NOMO-1 treated with dmso at 0.1 percent for 144 hours (cell line): ENCODE data around the gene SHANK1.
A peak's percentile ranks its signal among the peaks of the same experiment; 100 is the strongest.
"Not testable (repeated sequence)": the region's sequence is repeated elsewhere in the genome, so short reads cannot be mapped to it uniquely, and the experiment has no call there.

Experiments used
- DNase-seq: peaks from one replicate; lab custom pipeline; 2025; ENCODE audit not compliant: unreplicated experiment; lab: John Stamatoyannopoulos, UW

SHANK1 gene

DNA sequence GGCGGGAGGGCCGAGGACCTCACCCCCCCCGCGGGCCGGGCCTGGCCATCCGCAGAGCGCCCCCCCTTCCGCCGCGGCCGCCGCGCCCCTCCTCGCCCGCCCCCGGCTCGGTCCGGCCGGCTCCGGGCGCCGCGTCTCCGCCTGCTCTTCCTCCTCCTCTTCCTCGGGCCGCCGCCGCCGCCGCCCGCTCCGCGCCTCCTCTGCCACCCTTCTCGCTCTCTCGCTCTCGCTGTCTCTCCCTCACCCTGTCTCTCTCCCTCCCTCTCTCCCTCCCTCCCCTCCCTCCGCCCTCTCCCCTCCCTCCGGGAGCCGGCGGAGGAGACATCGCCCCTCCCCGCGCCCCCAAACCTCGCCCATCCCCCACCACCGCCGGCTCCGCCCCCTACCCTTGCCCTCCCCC is at the start of gene SHANK1:
TSS of gene SHANK1 (minus strand) at position 237 of the 400 bp plus-strand sequence. CDS start 2,883 bp downstream, outside the sequence.
- no peak for DNase-seq

DNA sequence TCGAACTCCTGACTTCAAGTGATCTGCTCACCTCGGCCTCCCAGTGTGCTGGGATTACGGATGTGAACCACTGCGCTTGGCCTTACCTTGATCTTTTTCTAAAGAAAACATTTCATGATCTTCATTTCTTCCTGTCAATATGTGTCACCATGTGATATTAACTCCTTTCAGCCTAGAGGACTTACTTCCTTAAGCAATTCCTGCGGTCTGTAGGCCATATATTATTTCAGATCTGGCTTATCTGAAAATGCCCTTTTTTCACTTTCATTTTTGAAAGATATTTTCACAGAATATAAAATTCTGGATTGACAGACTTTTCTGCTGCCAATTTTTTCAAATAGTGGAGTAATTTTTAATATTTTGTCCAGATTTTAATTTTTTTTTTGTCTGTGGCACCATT is 48.7 kb upstream of the SHANK1 start:
- peak; percentile 48 for DNase-seq

DNA sequence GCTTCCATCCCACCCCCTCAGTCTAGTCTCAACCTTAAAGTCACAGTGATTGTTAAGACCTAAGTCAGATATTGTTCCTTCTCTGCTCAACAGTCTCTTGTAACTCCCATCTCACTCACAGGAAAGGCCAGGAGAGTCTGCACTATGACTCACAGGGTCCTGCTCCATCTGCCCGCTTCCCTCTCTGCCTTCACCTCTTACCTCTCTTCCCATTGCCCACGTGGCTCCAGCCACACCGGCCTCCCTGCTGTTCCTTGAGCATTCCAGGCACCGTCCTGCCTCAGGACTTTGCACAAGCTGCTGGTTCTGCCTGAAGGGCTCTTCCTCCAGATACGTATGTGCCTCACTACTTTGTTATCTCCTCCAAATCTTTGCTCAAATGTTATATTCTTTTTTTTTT is 47.7 kb upstream of the SHANK1 start:
- DNase-seq, result not testable (repeated sequence)

DNA sequence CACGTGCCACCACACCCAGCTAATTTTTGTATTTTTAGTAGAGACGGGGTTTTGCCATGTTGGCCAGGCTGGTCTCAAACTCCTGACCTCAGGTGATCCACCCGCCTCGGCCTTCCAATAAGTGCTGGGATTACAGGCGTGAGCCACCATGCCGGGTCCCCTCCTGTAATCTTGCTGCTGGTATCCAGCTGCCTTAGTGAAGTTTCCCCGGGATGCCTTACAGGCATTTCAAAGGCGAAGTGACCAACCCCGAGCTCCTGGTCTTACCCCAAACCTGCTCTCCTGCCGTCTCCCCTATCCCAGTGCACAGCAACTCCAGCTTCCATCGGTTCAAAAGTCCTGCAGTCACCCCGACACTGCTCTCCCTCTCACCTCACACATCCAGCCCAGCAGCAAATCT is 47.1 kb upstream of the SHANK1 start:
- not testable (repeated sequence) for DNase-seq

DNA sequence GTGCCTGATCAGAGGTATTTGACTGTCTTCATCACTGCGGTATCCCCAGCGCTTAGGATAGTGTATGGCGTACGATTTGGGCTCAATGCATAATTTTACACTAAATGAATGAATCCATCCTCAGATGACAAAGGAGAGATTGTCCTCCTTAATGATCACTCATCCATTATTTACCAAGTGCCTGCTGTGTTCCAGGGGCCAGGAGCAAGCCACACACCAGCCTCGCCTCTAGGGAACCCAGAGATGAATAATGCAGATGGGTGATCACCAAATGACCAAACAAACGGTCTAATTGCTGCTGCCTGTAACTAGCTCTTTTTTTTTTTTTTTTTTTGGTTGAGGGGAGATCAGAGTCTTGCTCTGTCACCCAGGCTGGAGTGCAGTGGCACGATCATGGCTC is 44.8 kb upstream of the SHANK1 start:
- DNase-seq, result no peak

DNA sequence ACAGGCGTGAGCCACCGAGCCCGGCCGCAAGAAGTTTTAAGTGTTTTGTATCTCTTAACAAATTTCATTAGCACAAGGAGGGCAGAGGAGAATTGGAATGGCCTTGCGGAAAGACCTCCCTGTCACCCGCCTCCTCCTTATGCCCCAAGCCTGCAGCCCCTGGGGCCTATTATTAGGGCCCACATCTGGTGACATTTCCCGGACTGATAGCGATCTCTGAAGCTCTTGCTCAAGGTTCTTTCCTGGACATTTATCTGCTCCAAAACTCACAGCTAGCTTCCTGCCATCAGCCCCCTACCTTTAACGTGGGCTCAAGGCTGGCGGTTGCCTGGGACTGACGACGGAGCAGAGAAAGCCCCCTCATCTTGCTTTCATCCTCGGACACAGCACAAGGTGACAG is 43.9 kb upstream of the SHANK1 start:
- DNase-seq, result not testable (repeated sequence)

DNA sequence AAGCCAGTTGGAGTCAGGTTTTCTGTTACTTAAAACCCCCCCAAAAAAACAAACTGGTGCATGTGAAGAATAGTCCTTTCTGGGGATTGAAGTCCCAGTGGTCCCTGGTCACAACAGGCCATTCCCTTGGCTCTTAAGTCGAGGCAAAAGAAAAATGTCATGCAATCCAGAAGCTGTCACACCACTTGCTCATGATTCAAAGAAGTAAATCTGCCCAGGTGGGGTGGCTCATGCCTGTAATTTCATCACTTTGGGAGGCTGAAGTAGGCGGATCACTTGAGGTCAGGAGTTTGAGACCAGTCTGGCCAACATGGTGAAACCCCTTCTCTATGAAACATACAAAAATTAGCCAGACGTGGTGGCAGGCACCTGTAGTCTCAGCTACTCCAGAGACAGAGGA is 41.9 kb upstream of the SHANK1 start:
- DNase-seq, result not testable (repeated sequence)

DNA sequence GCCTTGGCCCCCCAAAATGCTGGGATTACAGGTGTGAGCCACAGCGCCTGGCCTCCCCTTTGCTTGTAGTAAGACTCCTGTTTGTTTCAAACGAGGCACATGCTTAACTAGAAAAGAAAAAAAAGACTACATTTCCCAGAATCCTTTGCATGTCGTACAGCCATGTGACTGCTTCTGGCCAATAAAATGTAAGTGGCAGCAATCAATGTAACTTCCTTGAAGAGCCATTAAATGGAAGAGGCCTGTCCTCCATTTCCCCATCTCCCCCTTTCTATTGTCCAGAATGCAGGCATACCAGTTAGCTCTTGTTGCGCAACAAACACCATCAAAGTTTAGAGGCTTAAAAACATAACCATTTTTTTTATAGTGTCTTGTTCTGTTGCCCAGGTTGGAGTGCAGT is 40.3 kb upstream of the SHANK1 start:
- DNase-seq, result peak; percentile 38

DNA sequence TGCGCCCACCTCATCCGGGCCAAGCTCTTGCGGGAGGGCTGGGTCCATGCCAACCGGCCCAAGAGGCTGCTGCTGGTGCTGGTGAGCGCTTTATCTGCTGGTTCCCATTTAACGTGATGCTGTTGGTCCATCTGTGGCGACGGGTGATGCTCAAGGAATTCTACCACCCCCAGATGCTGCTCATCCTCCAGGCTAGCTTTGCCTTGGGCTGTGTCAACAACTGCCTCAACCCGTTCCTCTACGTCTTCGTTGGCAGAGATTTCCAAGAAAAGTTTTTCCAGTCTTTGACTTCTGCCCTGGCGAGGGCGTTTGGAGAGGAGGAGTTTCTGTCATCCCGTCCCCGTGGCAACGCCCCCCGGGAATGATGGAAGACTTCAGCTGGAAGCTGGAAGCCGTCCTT is 39.5 kb upstream of the SHANK1 start:
- DNase-seq, result not testable (repeated sequence)

DNA sequence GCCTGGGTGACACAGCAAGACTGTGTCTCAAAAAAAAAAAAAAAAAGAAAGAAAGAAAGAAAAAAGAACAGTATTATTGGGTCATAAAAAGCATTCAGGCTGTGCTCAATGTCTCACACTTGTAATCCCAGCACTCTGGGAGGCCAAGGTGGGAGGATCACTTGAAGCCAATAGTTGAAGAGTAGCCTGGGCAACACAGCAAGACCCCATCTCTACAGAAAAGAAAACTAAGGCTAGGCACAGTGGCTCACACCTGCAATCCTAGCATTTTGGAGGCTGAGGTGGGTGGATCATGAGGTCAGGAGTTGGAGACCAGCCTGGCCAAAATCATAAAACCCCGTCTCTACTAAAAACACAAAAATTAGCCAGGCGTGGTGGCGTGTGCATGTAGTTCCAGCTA is 38.0 kb upstream of the SHANK1 start:
- not testable (repeated sequence) for DNase-seq

DNA sequence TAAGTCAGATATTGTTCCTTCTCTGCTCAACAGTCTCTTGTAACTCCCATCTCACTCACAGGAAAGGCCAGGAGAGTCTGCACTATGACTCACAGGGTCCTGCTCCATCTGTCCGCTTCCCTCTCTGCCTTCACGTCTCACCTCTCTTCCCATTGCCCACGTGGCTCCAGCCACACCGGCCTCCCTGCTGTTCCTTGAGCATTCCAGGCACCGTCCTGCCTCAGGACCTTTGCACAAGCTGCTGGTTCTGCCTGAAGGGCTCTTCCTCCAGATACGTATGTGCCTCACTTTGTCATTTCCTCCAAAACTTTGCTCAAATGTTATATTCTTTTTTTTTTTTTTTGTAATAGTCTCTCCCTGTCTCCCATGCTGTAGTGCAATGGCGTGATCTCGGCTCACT is 36.6 kb upstream of the SHANK1 start:
- not testable (repeated sequence) for DNase-seq

DNA sequence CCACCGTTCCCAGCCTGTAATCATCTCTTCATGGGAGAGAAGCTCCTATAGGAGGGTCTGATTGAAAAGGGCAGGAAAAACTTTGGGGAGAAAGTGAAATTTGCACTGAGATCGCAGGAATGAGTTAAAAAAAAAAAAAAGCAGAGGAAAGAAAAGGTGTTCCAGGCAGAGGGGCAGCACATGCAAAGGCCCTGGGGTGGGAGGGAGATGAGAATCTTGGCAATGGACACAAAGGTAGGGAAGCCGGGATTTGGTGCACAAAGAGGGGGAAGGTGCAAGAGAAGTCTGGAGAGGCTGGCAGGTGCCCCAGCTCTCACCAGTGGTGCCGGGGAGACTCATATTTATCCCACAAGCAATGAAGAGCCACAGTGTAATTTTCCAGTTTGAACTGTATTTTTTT is 34.3 kb upstream of the SHANK1 start:
- DNase-seq, result no peak

DNA sequence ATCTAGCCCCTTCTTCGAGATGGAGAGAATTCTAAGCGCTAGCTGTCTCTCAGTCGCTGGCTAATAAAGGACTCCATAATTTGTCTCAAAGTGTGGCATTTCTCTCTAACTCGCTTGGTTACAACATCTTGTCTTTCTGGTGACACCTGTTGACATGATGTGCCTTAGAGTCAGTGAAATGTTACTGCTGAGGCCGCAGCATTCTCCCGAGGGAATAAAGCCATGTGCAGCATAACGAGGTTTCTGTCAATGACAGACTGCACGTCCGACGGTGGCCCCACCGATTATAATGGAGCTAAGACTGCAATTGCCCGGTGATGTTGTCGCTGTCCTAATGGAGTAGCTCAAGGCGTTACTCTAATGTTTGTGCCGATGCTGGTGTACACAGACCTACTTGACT is 30.4 kb upstream of the SHANK1 start:
- DNase-seq, result no peak

DNA sequence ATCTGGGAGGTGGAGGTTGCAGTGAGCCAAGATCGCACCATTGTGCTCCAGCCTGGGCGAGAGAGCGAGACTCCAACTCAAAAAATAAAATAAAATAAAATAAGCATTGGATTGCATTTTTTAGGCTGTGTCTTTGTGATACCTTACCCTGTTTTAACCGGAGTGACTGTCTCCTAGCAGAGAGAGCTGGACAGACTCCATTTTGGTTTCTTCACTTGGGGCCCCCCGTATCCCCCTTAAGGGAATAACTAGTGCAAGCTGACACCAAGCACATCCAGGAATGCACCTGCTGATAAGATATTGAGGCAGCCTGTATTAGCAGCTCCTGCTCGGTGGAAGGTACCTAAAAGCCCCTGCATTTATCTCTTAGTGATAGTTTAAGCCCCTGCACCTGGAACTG is 29.9 kb upstream of the SHANK1 start:
- no peak for DNase-seq

DNA sequence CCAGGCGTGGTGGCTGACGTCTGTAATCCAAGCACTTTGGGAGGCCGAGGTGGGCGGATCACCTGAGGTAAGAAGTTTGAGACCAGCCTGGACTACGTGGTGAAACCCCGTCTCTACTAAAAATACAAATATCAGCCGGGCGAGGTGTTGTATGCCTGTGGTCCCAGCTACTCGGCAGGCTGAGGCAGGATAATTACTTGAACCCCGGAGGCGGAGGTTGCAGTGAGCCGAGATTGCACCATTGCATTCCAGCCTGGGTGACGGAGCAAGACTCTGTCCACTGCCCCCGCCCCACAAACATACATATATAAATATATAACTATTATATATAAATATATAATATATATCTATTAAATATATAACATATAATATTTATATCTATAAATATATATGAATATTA is 27.5 kb upstream of the SHANK1 start:
- DNase-seq, result not testable (repeated sequence)

DNA sequence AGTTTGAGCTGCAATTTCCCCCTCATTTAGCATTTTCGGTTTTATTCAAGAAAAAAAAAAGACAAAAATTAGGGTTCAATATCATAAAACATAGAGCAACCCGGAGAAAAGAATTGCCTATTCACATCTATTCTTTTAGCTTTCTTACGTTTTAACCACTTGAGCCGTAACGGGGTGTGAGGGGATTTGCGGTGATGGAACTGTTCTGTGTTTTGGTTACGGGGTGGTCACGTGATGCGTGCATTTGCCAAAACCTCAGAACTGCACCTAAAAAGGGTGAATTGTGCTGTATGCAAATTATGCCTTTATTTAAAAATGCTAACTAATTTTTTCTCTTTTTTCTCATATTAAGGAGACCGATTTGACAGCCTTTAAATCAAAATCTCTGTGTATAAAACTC is 25.6 kb upstream of the SHANK1 start:
- no peak for DNase-seq

DNA sequence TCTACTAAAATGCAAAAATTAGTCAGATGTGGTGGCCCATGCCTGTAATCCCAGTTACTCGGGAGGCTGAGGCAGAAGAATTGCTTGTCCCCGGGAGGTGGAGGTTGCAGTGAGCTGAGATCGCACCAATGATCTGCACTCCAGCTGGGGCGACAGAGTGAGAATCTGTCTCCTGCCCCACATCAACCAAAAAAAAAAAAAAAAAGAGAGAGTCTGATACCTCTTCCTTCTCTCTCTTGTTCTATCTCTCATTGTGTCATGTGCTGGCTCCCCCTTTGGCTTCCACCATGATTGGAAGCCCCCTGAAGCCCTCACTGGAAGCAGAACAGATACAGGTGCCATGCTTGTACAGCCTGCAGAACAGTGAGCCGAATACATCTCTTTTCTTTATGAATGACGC is 23.9 kb upstream of the SHANK1 start:
- DNase-seq, result no peak

DNA sequence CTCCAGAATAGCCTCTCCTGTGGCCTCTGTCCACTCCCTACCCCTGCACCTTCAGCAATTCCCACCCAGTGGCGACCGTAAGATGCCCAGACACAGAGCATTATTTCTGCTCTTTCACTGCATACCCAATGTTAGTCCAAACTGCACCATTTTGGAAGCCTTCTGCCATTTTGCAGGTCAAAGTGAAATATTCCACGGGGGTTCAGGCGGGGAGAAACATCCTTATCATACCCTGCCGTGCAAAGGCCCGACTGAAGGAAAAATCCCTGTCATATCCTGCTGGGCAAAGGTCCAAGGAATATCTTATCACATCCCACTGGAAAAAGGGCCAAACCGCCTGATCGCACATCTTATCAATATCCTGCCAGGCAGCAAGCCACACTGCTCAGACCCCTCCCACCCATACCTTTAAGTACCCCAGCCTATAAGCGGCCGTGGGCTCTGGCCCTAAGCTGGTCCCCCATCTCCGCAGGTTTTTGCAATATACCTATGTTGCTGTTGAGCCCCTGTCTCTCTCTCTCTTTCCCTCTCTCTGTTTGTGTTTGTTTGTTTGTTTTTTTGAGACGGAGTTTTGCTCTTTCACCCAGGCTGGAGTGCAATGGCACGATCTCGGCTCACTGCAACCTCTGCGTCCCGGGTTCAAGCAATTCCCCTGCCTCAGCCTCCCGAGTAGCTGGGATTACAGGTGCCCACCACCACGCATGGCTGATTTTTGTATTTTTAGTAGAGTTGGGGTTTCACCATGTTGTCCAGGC is 21.8 kb upstream of the SHANK1 start:
- no peak for DNase-seq

DNA sequence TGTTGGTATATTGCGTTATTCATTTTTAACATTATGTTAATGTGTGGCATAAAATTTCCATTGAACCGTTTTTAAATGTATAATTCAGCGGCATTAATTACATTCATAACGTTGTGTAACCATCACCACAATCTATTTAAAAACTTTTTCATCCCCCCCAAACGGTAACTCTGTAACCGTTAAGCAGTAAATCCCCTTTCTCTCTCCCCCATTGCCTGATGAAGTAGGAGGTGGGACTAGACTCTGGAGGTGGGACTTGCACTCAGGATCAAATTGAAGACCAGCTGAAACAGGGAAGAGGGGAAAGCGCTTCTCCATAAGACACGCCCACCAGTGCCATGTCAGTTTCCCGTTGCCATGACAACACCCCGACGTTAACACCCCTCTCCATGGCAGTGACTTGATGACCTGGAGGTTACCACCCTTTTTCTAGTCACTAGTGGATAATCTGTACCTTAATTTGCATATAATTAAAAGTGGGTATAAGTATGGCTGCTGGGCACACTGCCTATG is 20.4 kb upstream of the SHANK1 start:
- DNase-seq, result peak; percentile 97

DNA sequence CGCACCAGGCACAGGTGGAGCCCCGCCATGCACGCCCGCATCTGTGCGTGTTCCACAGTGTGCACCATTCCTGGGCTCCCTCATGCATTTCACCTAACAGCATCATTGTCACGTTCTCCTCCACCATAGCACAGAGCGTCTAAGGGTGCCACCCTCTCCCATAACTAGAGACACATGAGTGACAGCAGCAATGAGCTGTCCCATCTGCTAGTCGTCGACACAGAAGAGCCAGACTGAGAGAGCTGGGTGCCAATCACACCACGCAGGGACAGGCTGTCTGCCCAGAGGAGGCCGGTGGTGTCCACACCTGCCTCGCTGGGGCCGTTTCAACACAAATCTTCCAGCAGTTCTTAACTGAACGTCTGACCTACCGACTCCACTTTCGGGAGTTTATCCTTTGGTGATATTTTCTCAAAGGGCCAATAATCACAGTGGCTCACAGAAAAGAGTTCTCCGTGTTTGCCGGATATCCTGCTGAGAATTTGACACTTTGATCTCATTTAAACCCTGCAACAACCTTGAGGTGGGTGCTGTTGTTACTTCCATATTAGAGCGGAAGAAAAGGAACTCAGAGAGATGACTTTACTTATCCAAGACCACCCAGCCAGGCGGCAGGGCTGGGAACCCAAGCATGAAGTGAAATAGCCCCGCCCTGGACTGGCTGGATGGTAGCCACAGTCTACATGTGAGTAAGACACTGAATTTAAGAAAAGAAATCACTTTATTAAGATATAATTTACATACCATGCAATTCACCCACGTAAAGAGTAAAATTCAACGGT is 19.7 kb upstream of the SHANK1 start:
- DNase-seq, result no peak

DNA sequence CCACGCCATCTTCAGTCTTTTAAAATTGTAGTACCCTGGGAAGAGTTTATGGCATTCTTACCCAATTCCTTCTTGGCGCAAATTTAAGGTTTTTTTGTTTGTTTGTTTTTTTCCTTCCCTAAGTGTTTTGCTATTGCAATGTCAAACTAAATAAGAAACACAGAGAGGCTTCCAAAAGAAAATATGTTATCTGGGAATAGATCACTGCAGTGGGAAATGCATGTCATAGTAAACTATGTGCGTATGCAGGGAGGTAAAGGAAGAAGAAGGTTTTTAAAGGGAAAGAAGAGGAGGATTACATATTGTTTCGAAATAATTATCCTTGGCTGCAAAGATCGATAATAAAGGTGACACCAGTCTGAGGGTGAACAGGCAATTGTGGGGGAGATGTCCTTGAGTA is 16.7 kb upstream of the SHANK1 start:
- DNase-seq, result no peak

DNA sequence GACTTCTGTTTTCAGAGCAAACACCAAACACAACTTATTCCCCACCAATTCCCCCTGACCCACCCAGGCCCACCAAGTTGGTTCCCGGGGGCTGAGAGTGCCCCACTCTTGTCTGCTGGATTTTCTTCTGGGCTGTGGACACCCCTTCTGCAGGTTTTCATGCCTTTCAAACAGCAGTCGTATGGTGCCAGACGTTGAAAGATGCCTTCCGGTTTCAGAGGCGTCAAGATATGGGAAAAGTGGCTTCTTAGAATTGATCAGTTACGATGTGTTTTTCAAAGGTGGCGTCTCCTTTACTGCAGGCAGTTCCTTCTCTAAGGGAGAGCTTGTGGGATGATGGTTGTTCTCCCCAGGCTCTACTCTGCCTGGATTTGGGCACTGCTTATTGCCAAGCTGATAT is 16.3 kb upstream of the SHANK1 start:
- DNase-seq, result no peak
